Stimulated activated naive CD8-positive, alpha-beta T cell treated with anti-CD3 and anti-CD28 coated beads, Interleukin-15, amount 100 ng/mL, for 72 hours (primary cell): ENCODE results near the gene CMTM1.
"Not testable (repeated sequence)": the region's sequence is repeated elsewhere in the genome, so short reads cannot be mapped to it uniquely, and the experiment has no call there.

Experiments used
- ATAC-seq: fragments of 150-1000 bp; cut with Tn5 transposase; 2 replicates; pipeline ENCODE4 v1.10.0; 2021; ENCODE audit warnings: mild to moderate bottlenecking, moderate library complexity
- DNase-seq, 2 donors: peaks; one replicate each; pipeline ENCODE4 v3.0.0; 2021 to 2022
- H3K27ac Mint-ChIP-seq, 2 donors: one replicate each; pipeline ENCODE4 v1.8.0; 2022; ENCODE audit warnings: mild to moderate bottlenecking in 2 of 2, mixed read lengths in 2 of 2, moderate library complexity in 2 of 2
- H3K27me3 Mint-ChIP-seq: one replicate; pipeline ENCODE4 v1.8.0; 2022; ENCODE audit warnings: mixed read lengths
- H3K4me1 Mint-ChIP-seq: one replicate; pipeline ENCODE4 v1.8.0; 2022; ENCODE audit warnings: mild to moderate bottlenecking, mixed read lengths
- H3K4me3 Mint-ChIP-seq, 2 donors: one replicate each; pipeline ENCODE4 v1.8.0; 2022; ENCODE audit warnings: mild to moderate bottlenecking in 2 of 2, mixed read lengths in 2 of 2, moderate library complexity in 1 of 2
- H3K9me3 Mint-ChIP-seq, 2 donors: one replicate each; pipeline ENCODE4 v1.8.0; 2022; ENCODE audit warnings: mixed read lengths in 2 of 2

CMTM1 gene

GRCh38 chr16:66605979-66606751 is 39.9 kb downstream of the CMTM1 start:
- Mint-ChIP-seq H3K27ac (peak overlapping the region; percentile 72 to 74), H3K9me3 (peaks cover under 1 to 2% of the 10 kb centered on the region in 2 donors), H3K4me3 (peak overlapping the region; percentile 78 to 79), H3K27me3 (no peaks in the 10 kb centered on the region), H3K4me1 (peaks cover 57% of the 10 kb centered on the region)
- no peak for ATAC-seq
- DNase-seq, result peak in 1 of 2 donors; percentile 35

GRCh38 chr16:66608241-66609138 is 42.3 kb downstream of the CMTM1 start:
- DNase-seq (peak; percentile 78 to 84), ATAC-seq (peak; percentile 50)
- Mint-ChIP-seq H3K27me3 (no peaks in the 10 kb centered on the region), H3K4me3 (peak overlapping the region in 1 of 2 donors; percentile 48), H3K27ac (peak overlapping the region; percentile 30 to 40), H3K4me1 (peaks cover 48% of the 10 kb centered on the region), H3K9me3 (no peaks in the 10 kb centered on the region)

- ATAC-seq, result no peak
- Mint-ChIP-seq H3K4me1 (peaks cover 42% of the 10 kb centered on the region), H3K4me3 (no peak overlapping the region), H3K27ac (no peak overlapping the region), H3K27me3 (no peaks in the 10 kb centered on the region), H3K9me3 (no peaks in the 10 kb centered on the region)
- no peak for DNase-seq
Observed at GRCh38 chr16:66609139-66609510, 42.9 kb downstream of the CMTM1 start.

GRCh38 chr16:66610111-66610820 is 44.0 kb downstream of the CMTM1 start:
- Mint-ChIP-seq H3K4me1 (peaks cover 41% of the 10 kb centered on the region), H3K9me3 (no peaks in the 10 kb centered on the region), H3K4me3 (no peak overlapping the region), H3K27ac (peak overlapping the region in 1 of 2 donors; percentile 34), H3K27me3 (no peaks in the 10 kb centered on the region)
- ATAC-seq (no peak), DNase-seq (no peak)

GRCh38 chr16:66611911-66612310 is 45.7 kb downstream of the CMTM1 start:
- not testable (repeated sequence) for H3K27me3 Mint-ChIP-seq, DNase-seq, H3K9me3 Mint-ChIP-seq, ATAC-seq, H3K27ac Mint-ChIP-seq, H3K4me3 Mint-ChIP-seq
- H3K4me1 Mint-ChIP-seq, result peaks cover 27% of the 10 kb centered on the region

- Mint-ChIP-seq H3K9me3 (no peaks in the 10 kb centered on the region), H3K27me3 (no peaks in the 10 kb centered on the region), H3K4me3 (no peak overlapping the region), H3K27ac (no peak overlapping the region), H3K4me1 (peaks cover 22% of the 10 kb centered on the region)
- ATAC-seq (no peak), DNase-seq (no peak)
Observed at GRCh38 chr16:66612422-66612821, 46.2 kb downstream of the CMTM1 start.

- H3K4me3 Mint-ChIP-seq, result no peak overlapping the region
- no peaks in the 10 kb centered on the region for H3K9me3 Mint-ChIP-seq
- H3K27ac Mint-ChIP-seq, result peak overlapping the region in 1 of 2 donors; percentile 12
- H3K27me3 Mint-ChIP-seq, result no peaks in the 10 kb centered on the region
- ATAC-seq (no peak), DNase-seq (no peak)
- peaks cover 7% of the 10 kb centered on the region for H3K4me1 Mint-ChIP-seq
Observed at GRCh38 chr16:66614161-66614802, 48.0 kb downstream of the CMTM1 start.

GRCh38 chr16:66616169-66616568 is 49.9 kb downstream of the CMTM1 start:
- Mint-ChIP-seq H3K4me1 (no peaks in the 10 kb centered on the region), H3K4me3 (no peak overlapping the region), H3K27ac (no peak overlapping the region), H3K9me3 (no peaks in the 10 kb centered on the region), H3K27me3 (no peaks in the 10 kb centered on the region)
- DNase-seq (no peak), ATAC-seq (no peak)

- no peak overlapping the region for H3K4me3 Mint-ChIP-seq
- DNase-seq (no peak), ATAC-seq (no peak)
- no peaks in the 10 kb centered on the region for H3K27me3 Mint-ChIP-seq
- no peaks in the 10 kb centered on the region for H3K4me1 Mint-ChIP-seq
- H3K27ac Mint-ChIP-seq, result no peak overlapping the region
- no peaks in the 10 kb centered on the region for H3K9me3 Mint-ChIP-seq
Observed at GRCh38 chr16:66616592-66616991, 50.4 kb downstream of the CMTM1 start.

GRCh38 chr16:66617010-66617434 is 50.8 kb downstream of the CMTM1 start:
- no peaks in the 10 kb centered on the region for H3K27me3 Mint-ChIP-seq
- H3K4me3 Mint-ChIP-seq, result no peak overlapping the region
- H3K4me1 Mint-ChIP-seq, result no peaks in the 10 kb centered on the region
- no peak overlapping the region for H3K27ac Mint-ChIP-seq
- DNase-seq (no peak), ATAC-seq (no peak)
- no peaks in the 10 kb centered on the region for H3K9me3 Mint-ChIP-seq

- DNase-seq (no peak), ATAC-seq (no peak)
- H3K4me3 Mint-ChIP-seq, result no peak overlapping the region
- H3K27ac Mint-ChIP-seq, result no peak overlapping the region
- H3K9me3 Mint-ChIP-seq, result no peaks in the 10 kb centered on the region
- no peaks in the 10 kb centered on the region for H3K27me3 Mint-ChIP-seq
- no peaks in the 10 kb centered on the region for H3K4me1 Mint-ChIP-seq
Observed at GRCh38 chr16:66617728-66618127, 51.5 kb downstream of the CMTM1 start.

- H3K4me1 Mint-ChIP-seq, result no peaks in the 10 kb centered on the region
- no peak overlapping the region for H3K4me3 Mint-ChIP-seq
- H3K27ac Mint-ChIP-seq, result no peak overlapping the region
- no peaks in the 10 kb centered on the region for H3K27me3 Mint-ChIP-seq
- DNase-seq, result no peak
- no peaks in the 10 kb centered on the region for H3K9me3 Mint-ChIP-seq
- ATAC-seq, result no peak
Observed at GRCh38 chr16:66618588-66619375, 52.5 kb downstream of the CMTM1 start.

GRCh38 chr16:66619534-66620428 is 53.5 kb downstream of the CMTM1 start:
- Mint-ChIP-seq H3K27me3 (no peaks in the 10 kb centered on the region), H3K4me3 (no peak overlapping the region), H3K9me3 (no peaks in the 10 kb centered on the region), H3K27ac (peak overlapping the region in 1 of 2 donors; percentile 28), H3K4me1 (no peaks in the 10 kb centered on the region)
- no peak for DNase-seq
- ATAC-seq, result no peak

- no peaks in the 10 kb centered on the region for H3K27me3 Mint-ChIP-seq
- ATAC-seq (no peak), DNase-seq (no peak)
- H3K4me3 Mint-ChIP-seq, result no peak overlapping the region
- no peaks in the 10 kb centered on the region for H3K4me1 Mint-ChIP-seq
- peak overlapping the region in 1 of 2 donors; percentile 19 for H3K27ac Mint-ChIP-seq
- no peaks in the 10 kb centered on the region for H3K9me3 Mint-ChIP-seq
Observed at GRCh38 chr16:66620429-66620795, 54.2 kb downstream of the CMTM1 start.
